GM11168 (cell line): ENCODE measurements around the gene PGAM2.
"Not testable (repeated sequence)": the region's sequence is repeated elsewhere in the genome, so short reads cannot be mapped to it uniquely, and the experiment has no call there.

Experiments used
- in situ Hi-C: fragments of 300-500 bp; cut with MboI; formaldehyde crosslinking; loops from one replicate; pipeline ENCODE4 v1.12.0; 2022; ENCODE audit warnings: low sequenced_read_pairs; ENCODE audit not compliant: unreplicated experiment

Gene PGAM2

DNA sequence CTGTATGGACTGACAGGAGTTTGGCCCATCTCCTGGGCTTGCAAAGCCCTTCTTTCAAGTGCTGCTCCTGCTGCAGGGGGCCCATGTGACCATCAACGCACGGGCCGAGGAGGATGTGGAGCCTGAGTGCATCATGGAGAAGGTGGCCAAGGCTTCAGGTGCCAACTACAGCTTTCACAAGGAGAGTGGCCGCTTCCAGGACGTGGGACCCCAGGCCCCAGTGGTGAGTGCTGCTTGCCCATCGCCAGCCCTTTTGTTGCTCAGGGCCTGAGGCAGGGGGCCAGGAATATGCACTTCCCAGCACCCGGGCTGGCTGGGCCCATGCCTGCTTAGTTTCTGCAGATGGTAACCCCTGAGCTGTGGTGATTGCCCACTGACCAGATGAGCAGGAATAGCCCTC is 8.7 kb downstream of the PGAM2 start:
- in situ Hi-C loops = no loop called here

DNA sequence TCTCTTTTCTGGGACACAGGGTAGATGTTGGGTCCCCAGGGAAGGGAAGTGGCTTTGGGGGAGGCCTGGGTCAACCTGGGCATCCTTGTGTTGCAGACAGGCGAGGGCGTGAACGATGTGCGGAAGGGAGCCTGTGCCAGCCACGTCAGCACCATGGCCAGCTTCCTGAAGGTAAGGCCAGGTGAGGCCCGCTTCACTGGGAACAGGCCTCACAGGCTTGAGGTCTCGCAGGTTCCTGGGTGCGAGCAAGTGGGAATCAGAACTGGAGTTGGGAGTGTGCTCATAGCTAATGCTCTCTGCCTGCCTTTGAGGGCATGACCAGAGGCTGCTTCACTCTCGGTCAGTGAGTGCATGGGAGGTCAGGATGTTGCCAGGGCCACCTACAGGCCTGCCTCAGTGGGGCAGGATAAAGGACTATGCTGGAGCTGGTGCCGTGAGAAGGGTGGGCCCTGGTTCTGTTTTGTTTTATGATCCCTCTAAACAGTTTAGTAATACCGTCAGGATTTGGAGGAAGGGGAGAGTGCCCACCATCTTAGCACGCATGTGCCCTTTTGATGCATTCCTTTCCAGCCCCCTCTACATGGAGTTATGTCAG is 12.5 kb downstream of the PGAM2 start:
- in situ Hi-C loops = no loop called here

DNA sequence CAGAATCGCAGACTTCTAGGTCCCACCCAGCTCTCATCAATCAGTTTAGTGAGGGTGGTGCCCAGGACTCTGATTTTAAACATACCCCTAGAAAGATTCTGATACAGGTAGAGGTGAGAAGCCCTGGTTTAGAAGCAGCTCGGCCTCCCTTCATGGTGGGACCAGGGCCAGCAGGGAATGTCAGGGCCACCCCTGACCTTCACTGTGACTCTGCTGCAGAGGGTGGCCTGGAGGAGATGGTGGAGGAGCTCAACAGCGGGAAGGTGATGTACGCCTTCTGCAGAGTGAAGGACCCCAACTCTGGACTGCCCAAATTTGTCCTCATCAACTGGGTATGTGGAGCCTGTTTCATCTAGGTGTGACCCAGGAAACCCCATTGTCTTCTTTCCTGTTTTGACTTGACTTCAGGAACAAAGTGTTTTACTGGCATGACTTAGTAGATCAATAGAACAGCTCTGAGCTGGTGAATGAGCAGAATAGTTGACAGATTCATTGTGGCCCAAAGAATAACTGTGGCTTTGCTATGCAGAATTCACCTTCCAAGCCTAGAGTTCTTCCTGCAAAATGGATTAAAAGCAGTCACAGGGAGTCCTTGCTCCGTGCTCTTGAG is 13.7 kb downstream of the PGAM2 start:
- in situ Hi-C loops = no loop called here

DNA sequence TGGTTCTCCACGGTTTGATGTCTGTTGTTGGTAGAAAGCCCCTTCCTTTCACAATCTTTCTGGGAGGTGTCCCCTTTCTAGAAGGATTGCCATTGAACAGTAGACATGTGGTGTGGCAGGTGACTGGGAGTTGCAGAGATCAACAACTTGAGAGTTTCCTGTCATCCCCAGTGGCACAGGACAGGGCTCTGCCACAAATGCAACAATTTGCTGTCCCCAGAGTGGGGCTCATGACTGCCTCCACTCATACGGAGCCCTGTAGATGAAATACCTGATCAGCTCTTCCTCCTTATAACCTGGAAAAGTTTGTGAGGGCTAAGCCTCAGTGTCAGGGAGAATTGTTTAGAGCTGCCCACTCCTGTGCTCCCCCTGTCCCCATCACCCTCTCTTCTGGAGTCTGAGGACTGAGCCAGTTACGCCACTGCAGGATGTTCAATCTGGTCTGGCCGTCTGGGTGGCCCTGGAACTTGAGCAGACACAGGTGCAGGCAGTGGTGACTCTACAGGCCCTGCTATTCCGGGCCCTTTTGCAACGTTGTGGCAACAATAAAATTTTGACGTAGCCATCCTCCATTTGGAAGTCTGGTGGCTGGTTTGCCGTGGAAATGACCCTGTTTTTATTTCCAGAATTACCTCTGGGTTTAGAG is 14.3 kb downstream of the PGAM2 start:
- in situ Hi-C loops = no loop called here

DNA sequence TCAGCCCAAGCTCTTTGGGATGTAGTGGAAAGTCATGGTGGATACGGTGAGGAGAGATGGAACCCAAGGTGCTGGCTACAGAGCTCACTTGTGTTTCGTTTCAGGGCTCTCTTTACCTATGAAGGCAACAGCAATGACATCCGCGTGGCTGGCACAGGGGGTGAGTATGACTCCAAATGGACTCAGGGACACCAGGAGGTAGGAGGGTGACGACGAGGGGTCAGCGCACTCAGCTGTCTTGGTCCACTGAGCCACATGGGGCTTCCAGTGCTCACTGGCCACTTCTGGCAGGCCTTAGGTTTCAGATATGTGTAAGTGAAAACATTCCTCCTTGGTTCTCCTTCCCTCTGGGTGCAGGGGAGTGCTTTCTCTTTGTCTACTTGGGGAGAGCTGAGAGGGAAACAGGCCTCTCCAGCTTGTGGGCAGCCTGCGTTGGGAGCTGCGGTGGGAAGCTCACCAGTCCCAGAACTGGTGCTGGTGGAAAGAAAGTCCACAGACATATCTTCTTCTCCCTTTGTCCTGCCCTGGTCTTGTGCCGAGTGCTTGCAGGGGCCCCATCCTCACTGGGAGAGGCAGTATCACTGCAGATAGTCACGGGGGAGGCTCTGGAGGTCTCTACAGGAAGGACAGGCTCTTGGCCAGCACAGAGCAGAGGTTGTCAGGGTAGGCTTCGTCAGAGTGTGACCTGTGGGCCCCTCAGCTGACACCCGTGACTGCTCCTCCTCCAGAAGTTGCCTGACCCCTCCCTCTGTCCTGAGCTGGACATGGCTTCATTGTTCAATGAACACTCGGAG is 15.0 kb downstream of the PGAM2 start:
- in situ Hi-C loops = no loop called here

DNA sequence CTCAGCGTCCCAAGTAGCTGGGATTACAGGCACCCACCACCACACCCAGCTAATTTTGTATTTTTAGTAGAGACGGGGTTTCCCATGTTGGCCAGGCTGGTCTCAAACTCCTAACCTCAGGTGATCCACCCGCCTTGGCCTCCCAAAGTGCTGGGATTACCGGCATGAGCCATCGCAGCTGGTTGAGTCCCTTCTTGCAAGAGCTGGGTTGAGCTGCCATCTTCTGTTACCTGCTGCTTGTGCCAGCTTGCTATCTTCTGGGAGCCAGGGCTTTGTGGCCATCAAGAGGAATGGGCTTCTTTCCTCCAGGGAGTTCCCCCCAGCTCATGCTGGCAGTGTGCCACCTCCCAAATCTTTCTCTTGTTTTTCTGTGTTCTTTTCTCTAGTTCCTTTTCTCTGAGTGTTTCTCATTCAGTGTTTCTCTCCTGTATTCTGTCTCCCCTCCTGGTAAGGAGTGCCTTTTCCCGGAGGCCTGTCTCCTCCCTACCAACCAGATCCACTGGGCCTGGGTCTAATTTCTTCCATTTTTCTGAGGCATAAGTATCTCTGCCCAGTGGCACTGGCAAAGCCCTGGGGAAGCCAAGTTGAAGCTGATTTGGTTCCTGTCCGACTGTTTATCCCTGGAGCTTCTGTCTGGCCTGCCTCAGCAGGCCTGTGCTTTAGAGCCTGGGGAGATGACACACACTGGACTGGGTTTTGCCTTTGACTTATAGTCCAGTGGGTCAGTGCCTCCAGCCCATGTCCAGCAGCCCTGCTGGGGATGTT is 17.2 kb downstream of the PGAM2 start:
- in situ Hi-C loops = no loop called here

DNA sequence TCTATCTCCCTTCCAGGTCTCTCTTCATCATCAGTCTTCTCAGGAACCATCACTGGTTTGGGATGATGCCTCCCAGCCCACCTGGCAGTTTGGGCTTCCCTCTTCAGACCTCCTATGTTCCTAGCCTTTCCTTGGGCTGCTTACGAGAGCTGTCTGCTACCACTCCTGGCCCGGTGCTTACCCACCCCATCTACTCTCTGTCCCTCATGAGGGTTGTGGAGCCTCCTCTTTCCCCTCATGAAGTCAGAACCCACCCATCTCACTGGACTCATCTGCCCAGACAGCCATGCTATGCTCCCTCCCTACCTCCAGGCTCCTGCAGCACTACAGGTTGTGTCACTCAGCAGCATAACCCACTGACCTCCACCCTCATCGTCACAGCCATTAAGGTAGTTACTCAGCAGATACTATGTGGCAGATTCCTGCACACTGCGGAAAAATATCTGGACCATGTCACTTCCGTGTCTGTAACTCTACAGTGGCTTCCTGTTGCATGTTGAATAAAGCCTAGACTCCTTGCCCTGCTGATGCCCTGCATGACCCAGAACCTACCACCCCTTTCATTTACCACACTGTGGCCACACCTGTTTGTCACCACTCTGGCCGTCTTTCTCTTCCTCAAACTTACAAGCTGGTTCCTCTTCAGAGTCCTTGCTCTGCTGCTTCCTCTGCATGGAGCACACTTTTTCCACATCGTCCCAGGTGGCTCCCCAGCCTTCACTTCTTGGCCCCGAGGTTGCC is 18.9 kb downstream of the PGAM2 start:
- in situ Hi-C loops = no loop called here

DNA sequence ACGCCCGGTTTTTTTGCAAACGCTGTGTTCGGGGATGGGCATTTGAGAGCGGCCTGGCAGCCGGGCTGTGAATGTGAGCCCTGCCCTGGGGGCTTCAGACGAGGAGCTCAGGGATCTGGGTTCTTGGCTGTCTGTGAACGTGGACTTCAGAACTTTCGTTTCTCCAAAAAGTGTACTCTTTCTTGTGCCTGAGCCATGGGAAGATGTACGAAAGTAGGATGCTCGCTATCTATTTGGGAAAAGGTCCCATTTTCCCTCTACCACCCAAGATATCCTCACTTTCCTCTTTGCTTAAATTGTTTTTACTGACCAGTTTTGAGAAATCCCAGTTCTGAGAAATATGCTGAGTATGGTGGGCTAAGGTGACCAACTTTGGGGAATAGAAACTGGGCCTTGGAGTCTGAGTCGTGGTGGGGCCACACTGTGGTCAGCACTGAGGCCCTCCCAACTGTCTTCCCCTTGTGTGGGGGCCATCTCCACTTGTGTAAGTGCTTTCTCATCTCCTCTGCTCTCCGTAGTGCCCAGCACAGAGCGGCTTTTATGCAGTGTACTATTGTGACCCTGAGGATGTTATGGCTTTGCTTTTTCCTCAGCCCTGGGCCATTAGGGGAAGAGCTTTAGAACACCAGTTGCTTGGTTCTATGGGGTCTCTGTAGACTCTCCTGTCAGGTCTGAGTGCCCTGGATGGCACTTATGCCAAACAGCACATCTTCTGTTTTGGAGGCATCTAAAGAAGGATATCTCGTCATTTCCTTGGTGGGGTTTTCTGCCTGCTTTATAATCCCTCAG is 19.9 kb downstream of the PGAM2 start:
- in situ Hi-C loops = no loop called here

DNA sequence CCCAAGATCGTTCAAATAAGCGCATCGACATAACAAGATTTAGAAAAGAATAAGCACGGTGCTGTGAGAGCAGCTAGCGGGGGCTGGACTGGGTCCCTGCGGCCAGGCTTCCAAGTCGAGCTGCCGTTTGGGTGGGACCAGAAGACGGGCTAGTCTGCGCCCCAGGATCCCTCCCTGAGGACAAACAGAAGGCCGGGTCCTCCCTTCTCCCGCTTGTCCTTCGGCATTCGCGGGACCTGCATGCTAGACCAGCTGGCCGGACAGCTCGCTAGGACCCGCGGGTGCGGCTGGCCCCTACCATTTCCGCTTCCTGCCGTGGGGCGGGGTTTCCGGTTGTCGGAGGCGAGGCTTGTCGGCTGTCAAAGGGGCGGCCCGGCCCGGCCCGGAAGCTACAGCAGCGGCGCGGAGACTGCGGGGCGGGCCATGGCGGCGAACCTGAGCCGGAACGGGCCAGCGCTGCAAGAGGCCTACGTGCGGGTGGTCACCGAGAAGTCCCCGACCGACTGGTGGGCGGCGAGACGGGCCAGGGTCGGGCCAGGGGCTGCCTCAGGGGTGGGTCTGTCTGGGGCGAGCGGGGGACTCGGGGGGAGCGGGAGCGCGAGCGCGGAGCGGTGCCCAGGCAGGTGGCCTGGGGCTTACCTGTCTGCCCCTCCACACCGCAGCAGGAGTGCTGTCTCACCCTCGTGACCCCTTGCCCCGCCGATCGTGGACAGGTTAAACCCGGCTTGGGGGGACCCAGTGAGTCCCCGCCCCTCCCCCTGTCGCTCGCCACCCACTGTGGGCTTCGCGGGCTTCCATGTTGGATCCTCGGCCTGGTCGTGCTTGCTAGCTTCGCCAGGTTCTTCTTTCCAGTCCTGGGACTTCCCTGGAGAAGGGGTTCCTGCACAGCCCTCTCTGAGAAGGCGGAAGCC is 20.8 kb downstream of the PGAM2 start, which contains the start of gene DBNL:
Gene DBNL (plus strand): TSS at position 388 of the 911 bp plus-strand sequence. CDS start 36 bp downstream, at position 424.
- in situ Hi-C loops = no loop called here

DNA sequence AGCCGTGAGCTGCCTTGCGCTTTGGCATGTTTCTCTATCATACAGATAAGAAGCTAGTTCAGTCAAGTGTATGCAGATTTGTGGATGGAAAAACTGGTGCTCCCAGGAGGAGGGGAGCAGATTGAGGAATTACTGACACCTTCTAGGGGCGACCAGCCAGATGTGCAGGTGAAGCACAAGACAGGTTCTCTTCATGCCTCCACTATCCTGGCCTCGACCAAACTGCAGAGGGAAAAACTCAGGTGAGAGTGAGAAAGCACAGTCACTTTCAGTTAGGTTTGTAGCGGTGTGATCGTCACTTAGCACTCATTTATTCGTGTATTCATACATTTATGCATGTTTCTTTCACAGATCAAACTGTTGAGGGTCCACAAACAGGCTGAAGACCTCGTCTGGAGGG is 21.5 kb downstream of the PGAM2 start:
- in situ Hi-C loops = no loop called here

- in situ Hi-C loops = no loop called here
These were observed 23.1 kb downstream of the PGAM2 start for GRCh38 chr7:44042221-44042620.

GRCh38 chr7:44040493-44040891 is 24.9 kb downstream of the PGAM2 start:
- in situ Hi-C loops = not testable (repeated sequence)

GRCh38 chr7:44039800-44040492 is 25.4 kb downstream of the PGAM2 start:
- in situ Hi-C loops = not testable (repeated sequence)

GRCh38 chr7:44038961-44039558 is 26.3 kb downstream of the PGAM2 start:
- in situ Hi-C loops = not testable (repeated sequence)

- in situ Hi-C loops = not testable (repeated sequence)
These were observed 26.8 kb downstream of the PGAM2 start for GRCh38 chr7:44038553-44038952.

DNA sequence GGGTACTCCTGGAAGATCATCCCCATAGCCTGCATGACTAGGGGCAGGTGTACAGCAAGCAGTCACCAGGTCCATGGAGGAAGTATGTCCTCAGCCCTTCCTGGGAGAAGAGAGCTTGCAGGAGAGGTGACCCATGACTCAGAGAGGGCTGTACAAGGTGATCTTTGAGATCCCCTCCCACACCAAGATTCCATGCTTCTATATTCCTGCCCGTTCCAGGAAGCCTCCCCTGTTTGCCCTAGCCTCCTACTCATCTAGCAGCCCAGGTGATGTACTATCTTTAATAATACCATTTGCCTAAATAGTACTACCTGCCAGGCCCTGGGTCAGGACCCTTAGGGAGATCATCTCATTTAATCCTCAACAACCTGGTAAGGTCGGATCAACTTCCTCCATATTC is 27.4 kb downstream of the PGAM2 start:
- in situ Hi-C loops = not testable (repeated sequence)

DNA sequence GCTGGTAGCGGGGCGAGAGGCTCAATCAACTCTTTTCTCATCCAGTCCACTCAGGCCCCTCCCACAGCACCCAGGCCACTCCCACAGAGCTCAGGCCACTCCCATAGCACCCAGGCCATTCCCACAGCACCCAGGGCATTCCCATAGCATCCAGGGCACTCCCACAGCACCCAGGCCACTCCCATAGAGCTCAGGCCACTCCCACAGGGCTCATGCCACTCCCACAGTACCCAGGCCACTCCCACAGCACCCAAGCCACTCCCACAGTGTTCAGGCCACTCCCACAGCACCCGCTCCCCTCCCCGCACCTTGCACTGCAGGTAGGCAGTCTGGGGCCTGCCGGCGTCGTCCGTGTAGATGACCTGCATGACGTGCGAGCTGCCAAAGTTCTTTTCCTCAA is 29.0 kb downstream of the PGAM2 start:
- in situ Hi-C loops = not testable (repeated sequence)
